Activated CD8-positive, alpha-beta memory T cell treated with anti-CD3 and anti-CD28 coated beads for 36 hours (primary cell): ENCODE results near the gene WWC2. TPM values are rescaled to one million over a fixed set of nuclear protein-coding genes. Genes with fewer than 3 reads are reported as not detected.

Experiments used
- CTCF ChIA-PET: fragments of 350-600 bp; sonication (Branson Sonifier 250); formaldehyde crosslinking; loops from one replicate; lab custom pipeline; 2021; ENCODE audit warnings: antibody characterized with exemption; lab: Charles Lee
- POLR2A ChIA-PET: fragments of 350-600 bp; sonication (Branson Sonifier 250); formaldehyde crosslinking; loops from one replicate; lab custom pipeline; 2021; ENCODE audit warnings: antibody characterized with exemption; lab: Charles Lee
- total RNA-seq, 2 experiments: library from RNA; stranded (reverse); gene quantifications; one replicate each; pipeline ENCODE4 v1.2.3, GENCODE V29; 2021

The WWC2 gene
- total RNA-seq, 2 experiments from 2014 or later: 1.3 to 1.5 TPM

GRCh38 chr4:183350317-183351071, 251.4 kb downstream of the WWC2 start:
- ChIA-PET CTCF (no interaction called here), POLR2A (no interaction called here)

GRCh38 chr4:183352546-183352945, 253.5 kb downstream of the WWC2 start:
- ChIA-PET CTCF (no interaction called here), POLR2A (no interaction called here)

GRCh38 chr4:183353557-183353956, 254.5 kb downstream of the WWC2 start:
- POLR2A ChIA-PET: no interaction called here
- CTCF ChIA-PET: no interaction called here

GRCh38 chr4:183354219-183354618, 255.2 kb downstream of the WWC2 start:
- POLR2A ChIA-PET: no interaction called here

GRCh38 chr4:183355405-183355804, 256.3 kb downstream of the WWC2 start:
- ChIA-PET CTCF (no interaction called here), POLR2A (no interaction called here)

More at GRCh38 chr4:183354219-183354618, 255.2 kb downstream of the WWC2 start:
- CTCF ChIA-PET: no interaction called here

- POLR2A ChIA-PET: no interaction called here
These were observed 257.2 kb downstream of the WWC2 start for GRCh38 chr4:183356173-183356830.

GRCh38 chr4:183356931-183357675, 258.0 kb downstream of the WWC2 start:
- CTCF ChIA-PET: no interaction called here
- POLR2A ChIA-PET: no interaction called here

More at GRCh38 chr4:183356173-183356830, 257.2 kb downstream of the WWC2 start:
- CTCF ChIA-PET: no interaction called here

- CTCF ChIA-PET: interaction anchor here (1.2 kb wide), 1 partner anchor 49 kb away, joined by 3 read pairs; no protein-coding TSS in a partner anchor
- POLR2A ChIA-PET: no interaction called here
These were observed 259.2 kb downstream of the WWC2 start for GRCh38 chr4:183358215-183358755.

- ChIA-PET CTCF (no interaction called here), POLR2A (no interaction called here)
These were observed 261.3 kb downstream of the WWC2 start for GRCh38 chr4:183360161-183360919.

- ChIA-PET CTCF (no interaction called here), POLR2A (interaction anchor here (0.8 kb wide), 1 partner anchor 682 kb away, joined by 3 read pairs; no protein-coding TSS in a partner anchor)
These were observed 263.0 kb downstream of the WWC2 start for GRCh38 chr4:183362036-183362435.

- CTCF ChIA-PET: no interaction called here
- POLR2A ChIA-PET: no interaction called here
These were observed 264.0 kb downstream of the WWC2 start for GRCh38 chr4:183362916-183363542.

- POLR2A ChIA-PET: no interaction called here
- CTCF ChIA-PET: no interaction called here
These were observed 265.0 kb downstream of the WWC2 start for GRCh38 chr4:183364025-183364424.

GRCh38 chr4:183366206-183366835, 267.3 kb downstream of the WWC2 start:
- POLR2A ChIA-PET: no interaction called here
- CTCF ChIA-PET: no interaction called here

GRCh38 chr4:183369073-183369472, 270.0 kb downstream of the WWC2 start:
- CTCF ChIA-PET: no interaction called here
- POLR2A ChIA-PET: no interaction called here
